HG03575 (cell line): ENCODE data around the gene GABRG2.

Experiments used
- ATAC-seq: cut with Tn5 transposase; IDR thresholded peaks from one replicate; pipeline ENCODE4 v1.9.1; 2021; ENCODE audit not compliant: unreplicated experiment, insufficient number of reproducible peaks, low FRiP score; ENCODE audit errors: extremely low read depth

GABRG2 gene

GRCh38 chr5:162174358-162174974, 106.9 kb downstream of the GABRG2 start:
- no peak for ATAC-seq

DNA sequence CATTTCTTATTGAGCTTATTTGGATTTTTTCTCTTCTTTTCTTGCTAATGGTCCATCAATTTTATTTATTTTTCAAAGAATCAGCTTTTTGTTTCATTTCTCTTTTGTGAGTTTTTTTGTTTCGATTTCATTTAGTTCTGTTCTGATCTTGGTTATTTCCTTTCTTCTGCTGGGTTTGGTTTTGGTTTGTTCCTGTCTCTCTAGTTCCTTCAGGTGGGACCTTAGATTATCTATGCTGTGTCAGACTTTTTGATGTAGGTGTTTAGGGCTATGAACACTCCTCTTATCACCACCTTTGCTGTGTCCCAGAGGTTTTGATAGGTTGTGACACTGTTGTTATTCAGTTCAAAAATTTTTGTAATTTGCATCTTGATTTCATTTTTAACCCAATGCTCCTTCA, 119.8 kb downstream of the GABRG2 start:
- ATAC-seq = no peak

DNA sequence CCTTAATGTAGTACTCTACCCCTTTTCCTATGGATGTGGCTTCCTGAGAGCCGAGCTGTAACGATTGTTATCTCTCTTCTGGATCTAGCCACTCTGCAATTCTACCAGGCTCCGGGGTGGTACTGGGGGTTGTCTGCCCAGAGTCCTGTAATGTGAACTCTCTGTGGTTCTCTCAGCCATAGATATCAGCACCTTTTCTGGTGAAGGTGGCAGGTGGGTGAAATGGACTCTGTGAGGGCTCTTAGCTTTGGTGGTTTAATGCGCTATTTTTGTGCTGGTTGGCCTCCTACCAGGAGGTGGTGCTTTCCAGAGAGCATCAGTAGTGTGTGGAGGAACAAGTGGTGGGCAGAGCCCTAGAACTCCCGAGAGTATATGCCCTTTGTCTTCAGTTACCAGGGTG, 122.1 kb downstream of the GABRG2 start:
- no peak for ATAC-seq

DNA sequence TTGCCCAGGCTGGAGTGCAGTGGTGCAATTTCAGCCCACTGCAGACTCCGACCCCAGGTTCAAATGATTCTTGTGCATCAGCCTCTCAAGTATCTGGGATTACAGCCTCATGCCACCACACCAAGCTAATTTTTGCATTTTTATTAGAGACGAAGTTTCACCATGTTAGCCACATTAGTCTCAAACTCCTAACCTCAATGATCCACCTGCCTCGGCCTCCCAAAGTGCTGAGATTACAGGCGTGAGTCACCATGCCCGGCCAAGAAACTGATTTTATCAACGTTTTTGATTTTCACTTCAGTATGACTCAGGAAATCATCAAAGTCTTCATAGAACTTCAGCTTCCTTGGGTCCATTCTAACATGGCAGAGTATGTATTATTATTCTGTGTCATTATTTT, 125.4 kb downstream of the GABRG2 start:
- no peak for ATAC-seq

GRCh38 chr5:162196351-162196750, 128.8 kb downstream of the GABRG2 start:
- ATAC-seq = no peak

- ATAC-seq = no peak
Measured at GRCh38 chr5:162202285-162202880, 134.8 kb downstream of the GABRG2 start.
